ENCODE measurements around the gene EBNA1BP2. TPM values are rescaled to one million over a fixed set of nuclear protein-coding genes. Genes with fewer than 3 reads are reported as not detected.

The EBNA1BP2 gene
- total and polyA plus RNA-seq, 10 of the 15 experiments (the other 5 are each of a cell fraction or from before 2014, with no cell fraction given) = 57.5 to 275 (median 133) TPM

DNA sequence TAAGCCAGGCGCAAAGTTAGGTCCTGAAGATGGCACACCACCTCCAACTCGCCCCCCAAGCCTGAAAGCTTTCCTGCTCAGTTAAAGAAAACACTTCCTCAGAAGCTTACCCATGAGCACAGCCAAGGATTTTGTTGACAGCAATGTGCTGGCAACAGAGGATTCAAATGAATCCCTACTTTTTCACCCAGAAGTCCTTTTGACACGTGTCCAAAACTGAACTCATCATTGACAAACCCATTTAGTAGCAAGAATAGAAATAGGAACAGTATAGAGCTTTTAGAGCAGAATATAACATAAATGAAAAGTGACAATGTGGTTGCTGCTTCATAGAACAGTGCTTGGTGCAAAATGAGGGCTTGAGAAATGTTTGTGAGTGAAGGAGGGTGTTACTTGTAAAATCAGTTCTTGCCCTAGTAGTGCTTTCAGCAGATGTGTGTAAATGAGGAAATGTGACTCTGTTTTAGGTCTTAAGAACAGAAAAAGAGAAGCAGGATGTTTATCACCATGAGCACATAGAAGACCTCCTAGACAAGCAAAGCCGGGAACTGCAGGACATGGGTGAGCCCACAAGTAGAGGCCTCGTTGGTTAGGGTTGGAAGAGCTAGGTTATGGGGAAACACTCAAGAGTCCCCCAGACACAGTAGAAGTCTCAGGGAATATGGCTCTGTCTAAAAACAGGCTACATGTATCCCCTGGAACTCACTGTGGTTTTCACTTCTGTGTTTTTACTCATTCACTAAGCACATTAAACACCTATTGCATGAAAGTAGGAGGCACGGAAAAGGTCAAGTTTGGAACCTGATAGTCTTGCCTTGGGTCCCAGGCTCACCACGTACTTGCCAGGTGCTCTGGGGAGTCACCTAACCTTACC is 49.1 kb upstream of the EBNA1BP2 start:
- no TSS peak for BruUV-seq (replicated peaks)
- H4K20me1 ChIP-seq (ENCODE audit: control insufficient read depth, insufficient read depth) = no peaks in the 10 kb centered on the region
- H3K27me3 ChIP-seq (replicated peaks in 1 of 2; ENCODE audit: control insufficient read depth in 2 of 2, insufficient read depth in 2 of 2, low read length in 1 of 2) = no peaks in the 10 kb centered on the region
- peak; percentile 92 for ATAC-seq
- peak; percentile 94 for FAIRE-seq
- DNase-seq (ENCODE audit: low read depth, low spot score) = peak; percentile 75
- peak overlapping the region; percentile 82 for H3K4me2 ChIP-seq (ENCODE audit: control insufficient read depth, insufficient read depth)
- intact Hi-C loops (cut with micrococcal nuclease; ENCODE audit: unreplicated experiment) (loop anchor here (2.0 to 10.0 kb wide), 2 partner anchors 22 to 434 kb away; partner anchors contain the start of gene KDM4A), in situ Hi-C loops (cut with MboI) (no loop called here)
- H3K79me2 ChIP-seq (ENCODE audit: control insufficient read depth, insufficient read depth, low read length) = no peaks in the 10 kb centered on the region
- peaks cover 21% of the 10 kb centered on the region for H3K4me1 ChIP-seq (ENCODE audit: control insufficient read depth, insufficient read depth, low read length)
- peak overlapping the region; percentile 45 for H3K9ac ChIP-seq (ENCODE audit: control insufficient read depth, insufficient read depth, low read length)
- ChIA-PET RAD21 (ENCODE audit: unreplicated experiment) (interaction anchor here (0.5 to 2.2 kb wide), 4 partner anchors 16 to 198 kb away, joined by 3 to 9 read pairs (median 4); no protein-coding TSS in a partner anchor), POLR2A (interaction anchor here (0.6 to 1.8 kb wide), 3 partner anchors 16 to 431 kb away, joined by 3 to 4 read pairs (median 4); partner anchors contain the start of gene KDM4A), CTCF (interaction anchor here (1.2 to 2.6 kb wide), 4 partner anchors 17 to 49 kb away, joined by 3 to 13 read pairs (median 4); partner anchors contain the start of genes CFAP57 and EBNA1BP2), SMC1A (ENCODE audit: uncharacterized antibody, unreplicated experiment) (interaction anchor here (1.1 to 2.2 kb wide), 6 partner anchors 18 to 169 kb away, joined by 3 to 6 read pairs (median 4); no protein-coding TSS in a partner anchor)
- WGBS (ENCODE audit: insufficient coverage, insufficient replicate concordance, low lambda C conversion rate, missing lambda C conversion rate) = 31% methylated on average over 7 of the region's 7 CpGs
- peak overlapping the region; percentile 89 for H3K27ac ChIP-seq (ENCODE audit: control insufficient read depth, insufficient read depth)
- peaks cover 4 to 9% of the 10 kb centered on the region in 2 experiments; a peak in 3 of 4 replicates for H3K36me3 ChIP-seq (ENCODE audit: control insufficient read depth in 2 of 2, insufficient read depth in 2 of 2, low read length in 1 of 2)
- H3K4me3 ChIP-seq = peak overlapping the region; percentile 11; the same call in 1 of the 2 replicates
- H3K9me3 ChIP-seq (replicated peaks; ENCODE audit: control insufficient read depth, insufficient read depth, low read length) = no peaks in the 10 kb centered on the region
- peak overlapping the region; percentile 88 for H2AFZ ChIP-seq (ENCODE audit: control insufficient read depth, low read depth, low read length)
- TF ChIP-seq, protein P1, sequence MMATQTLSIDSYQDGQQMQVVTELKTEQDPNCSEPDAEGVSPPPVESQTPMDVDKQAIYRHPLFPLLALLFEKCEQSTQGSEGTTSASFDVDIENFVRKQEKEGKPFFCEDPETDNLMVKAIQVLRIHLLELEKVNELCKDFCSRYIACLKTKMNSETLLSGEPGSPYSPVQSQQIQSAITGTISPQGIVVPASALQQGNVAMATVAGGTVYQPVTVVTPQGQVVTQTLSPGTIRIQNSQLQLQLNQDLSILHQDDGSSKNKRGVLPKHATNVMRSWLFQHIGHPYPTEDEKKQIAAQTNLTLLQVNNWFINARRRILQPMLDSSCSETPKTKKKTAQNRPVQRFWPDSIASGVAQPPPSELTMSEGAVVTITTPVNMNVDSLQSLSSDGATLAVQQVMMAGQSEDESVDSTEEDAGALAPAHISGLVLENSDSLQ (IDR thresholded peaks at IDR 0.05) = peak; percentile 52; the same call in 1 of the 2 replicates
- TF ChIP-seq TCF3 (IDR thresholded peaks at IDR 0.05; ENCODE audit: borderline replicate concordance, insufficient read depth, low read depth, low read length) (0 out of 2 replicates have a peak, but pooled peaks have one; percentile 13), SPI1 (IDR thresholded peaks at IDR 0.05; ENCODE audit: borderline replicate concordance, insufficient read depth, low read depth, low read length) (peak; percentile 87), DPF2 (IDR thresholded peaks at IDR 0.05) (peak; percentile 63; the same call in 1 of the 2 replicates), IKZF1 (conservative IDR thresholded peaks at IDR 0.05) (peak; percentile 87), MEF2A (IDR thresholded peaks at IDR 0.05; ENCODE audit: insufficient read depth, low read depth, low read length) (0 out of 2 replicates have a peak, but pooled peaks have one; percentile 29), GATAD2B (conservative IDR thresholded peaks at IDR 0.05; ENCODE audit: low read depth) (no peak), JUNB (IDR thresholded peaks at IDR 0.05) (no peak; the same call in 1 of the 2 replicates), MTA3 (IDR thresholded peaks at IDR 0.05; ENCODE audit: borderline replicate concordance, low read length) (peak; percentile 47; the same call in 1 of the 2 replicates), CREM (IDR thresholded peaks at IDR 0.05; ENCODE audit: low read depth) (peak; percentile 14; the same call in 1 of the 2 replicates)
- TF ChIP-seq, protein P2, sequence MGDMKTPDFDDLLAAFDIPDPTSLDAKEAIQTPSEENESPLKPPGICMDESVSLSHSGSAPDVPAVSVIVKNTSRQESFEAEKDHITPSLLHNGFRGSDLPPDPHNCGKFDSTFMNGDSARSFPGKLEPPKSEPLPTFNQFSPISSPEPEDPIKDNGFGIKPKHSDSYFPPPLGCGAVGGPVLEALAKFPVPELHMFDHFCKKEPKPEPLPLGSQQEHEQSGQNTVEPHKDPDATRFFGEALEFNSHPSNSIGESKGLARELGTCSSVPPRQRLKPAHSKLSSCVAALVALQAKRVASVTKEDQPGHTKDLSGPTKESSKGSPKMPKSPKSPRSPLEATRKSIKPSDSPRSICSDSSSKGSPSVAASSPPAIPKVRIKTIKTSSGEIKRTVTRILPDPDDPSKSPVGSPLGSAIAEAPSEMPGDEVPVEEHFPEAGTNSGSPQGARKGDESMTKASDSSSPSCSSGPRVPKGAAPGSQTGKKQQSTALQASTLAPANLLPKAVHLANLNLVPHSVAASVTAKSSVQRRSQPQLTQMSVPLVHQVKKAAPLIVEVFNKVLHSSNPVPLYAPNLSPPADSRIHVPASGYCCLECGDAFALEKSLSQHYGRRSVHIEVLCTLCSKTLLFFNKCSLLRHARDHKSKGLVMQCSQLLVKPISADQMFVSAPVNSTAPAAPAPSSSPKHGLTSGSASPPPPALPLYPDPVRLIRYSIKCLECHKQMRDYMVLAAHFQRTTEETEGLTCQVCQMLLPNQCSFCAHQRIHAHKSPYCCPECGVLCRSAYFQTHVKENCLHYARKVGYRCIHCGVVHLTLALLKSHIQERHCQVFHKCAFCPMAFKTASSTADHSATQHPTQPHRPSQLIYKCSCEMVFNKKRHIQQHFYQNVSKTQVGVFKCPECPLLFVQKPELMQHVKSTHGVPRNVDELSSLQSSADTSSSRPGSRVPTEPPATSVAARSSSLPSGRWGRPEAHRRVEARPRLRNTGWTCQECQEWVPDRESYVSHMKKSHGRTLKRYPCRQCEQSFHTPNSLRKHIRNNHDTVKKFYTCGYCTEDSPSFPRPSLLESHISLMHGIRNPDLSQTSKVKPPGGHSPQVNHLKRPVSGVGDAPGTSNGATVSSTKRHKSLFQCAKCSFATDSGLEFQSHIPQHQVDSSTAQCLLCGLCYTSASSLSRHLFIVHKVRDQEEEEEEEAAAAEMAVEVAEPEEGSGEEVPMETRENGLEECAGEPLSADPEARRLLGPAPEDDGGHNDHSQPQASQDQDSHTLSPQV (IDR thresholded peaks at IDR 0.05) = no peak
- TF ChIP-seq, protein P3, sequence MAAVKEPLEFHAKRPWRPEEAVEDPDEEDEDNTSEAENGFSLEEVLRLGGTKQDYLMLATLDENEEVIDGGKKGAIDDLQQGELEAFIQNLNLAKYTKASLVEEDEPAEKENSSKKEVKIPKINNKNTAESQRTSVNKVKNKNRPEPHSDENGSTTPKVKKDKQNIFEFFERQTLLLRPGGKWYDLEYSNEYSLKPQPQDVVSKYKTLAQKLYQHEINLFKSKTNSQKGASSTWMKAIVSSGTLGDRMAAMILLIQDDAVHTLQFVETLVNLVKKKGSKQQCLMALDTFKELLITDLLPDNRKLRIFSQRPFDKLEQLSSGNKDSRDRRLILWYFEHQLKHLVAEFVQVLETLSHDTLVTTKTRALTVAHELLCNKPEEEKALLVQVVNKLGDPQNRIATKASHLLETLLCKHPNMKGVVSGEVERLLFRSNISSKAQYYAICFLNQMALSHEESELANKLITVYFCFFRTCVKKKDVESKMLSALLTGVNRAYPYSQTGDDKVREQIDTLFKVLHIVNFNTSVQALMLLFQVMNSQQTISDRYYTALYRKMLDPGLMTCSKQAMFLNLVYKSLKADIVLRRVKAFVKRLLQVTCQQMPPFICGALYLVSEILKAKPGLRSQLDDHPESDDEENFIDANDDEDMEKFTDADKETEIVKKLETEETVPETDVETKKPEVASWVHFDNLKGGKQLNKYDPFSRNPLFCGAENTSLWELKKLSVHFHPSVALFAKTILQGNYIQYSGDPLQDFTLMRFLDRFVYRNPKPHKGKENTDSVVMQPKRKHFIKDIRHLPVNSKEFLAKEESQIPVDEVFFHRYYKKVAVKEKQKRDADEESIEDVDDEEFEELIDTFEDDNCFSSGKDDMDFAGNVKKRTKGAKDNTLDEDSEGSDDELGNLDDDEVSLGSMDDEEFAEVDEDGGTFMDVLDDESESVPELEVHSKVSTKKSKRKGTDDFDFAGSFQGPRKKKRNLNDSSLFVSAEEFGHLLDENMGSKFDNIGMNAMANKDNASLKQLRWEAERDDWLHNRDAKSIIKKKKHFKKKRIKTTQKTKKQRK (IDR thresholded peaks at IDR 0.05; ENCODE audit: low read depth, low read length) = no peak
